Skeletal muscle cell (primary cell): ENCODE results near the gene ZNF697.
"Not testable (repeated sequence)": the region's sequence is repeated elsewhere in the genome, so short reads cannot be mapped to it uniquely, and the experiment has no call there.

Experiments used
- DNase-seq: peaks from one replicate; pipeline ENCODE4 v3.0.0-alpha.2; 2010; ENCODE audit warnings: low read depth
- H3K4me3 ChIP-seq: 2 replicates; pipeline ENCODE4 v1.5.1; 2011; ENCODE audit warnings: low read depth, mild to moderate bottlenecking, control low read depth, low read length, moderate library complexity

Gene ZNF697

DNA sequence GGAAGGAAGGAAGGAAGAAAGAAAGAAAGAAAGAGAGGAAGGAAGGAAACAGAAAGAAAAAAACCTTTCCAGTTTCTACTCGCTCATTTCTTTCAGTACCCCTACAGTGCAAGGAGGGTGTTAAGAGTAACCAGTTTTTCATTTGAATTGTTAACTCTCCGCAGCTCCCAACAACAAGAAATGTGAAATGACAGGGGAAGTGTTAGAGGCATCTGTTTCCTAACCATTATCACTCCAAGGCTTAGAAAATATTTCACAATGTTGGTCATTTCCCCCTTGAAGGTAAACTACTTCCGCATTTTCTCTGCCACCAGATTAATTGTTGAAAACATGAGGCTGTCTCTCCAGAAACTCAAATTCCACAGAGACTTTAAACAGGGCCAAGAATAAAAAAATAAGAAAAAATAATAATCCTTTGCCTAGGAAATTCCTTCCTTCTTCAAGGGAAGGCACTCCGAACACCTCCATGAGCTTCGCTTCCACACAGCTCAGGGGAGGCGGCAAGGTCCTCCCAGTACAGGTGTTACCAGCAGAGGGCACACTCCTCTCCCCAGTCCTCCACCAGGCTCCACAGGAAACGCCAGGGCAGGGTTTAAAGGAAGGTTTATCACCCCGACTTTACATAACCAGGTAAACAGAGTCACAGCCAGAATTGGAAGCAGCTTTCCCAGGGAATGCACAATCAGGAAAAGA lies 78.0 kb downstream of the ZNF697 start:
- not testable (repeated sequence) for DNase-seq, H3K4me3 ChIP-seq
